ENCODE data around the gene TCF7L1. TPM values are rescaled to one million over a fixed set of nuclear protein-coding genes. Genes with fewer than 3 reads are reported as not detected.
"Not testable (repeated sequence)": the region's sequence is repeated elsewhere in the genome, so short reads cannot be mapped to it uniquely, and the experiment has no call there.

Gene TCF7L1
- polyA plus RNA-seq, 1 donor from 2014 or later: not detected

DNA sequence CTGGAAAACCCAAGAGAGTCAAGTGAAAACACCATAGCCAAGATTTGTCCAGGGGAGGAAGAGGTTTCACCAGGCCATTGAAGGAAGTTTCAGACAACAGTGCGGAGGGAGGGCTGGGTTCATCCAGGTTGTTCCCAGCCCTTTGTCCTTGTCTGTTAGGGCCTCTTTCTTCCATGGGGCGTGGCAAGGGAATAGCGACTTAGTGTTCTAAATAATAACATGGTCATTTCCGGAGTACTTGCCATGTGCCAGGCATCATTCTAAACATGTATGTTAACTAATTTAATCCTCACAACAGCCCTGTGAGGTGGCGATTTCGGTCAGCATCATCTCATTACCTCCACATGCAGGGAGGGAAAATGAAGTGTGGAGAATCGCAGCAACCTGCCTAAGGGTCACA is 77.3 kb downstream of the TCF7L1 start:
- H3K27ac ChIP-seq (ENCODE audit: low read length): no peak overlapping the region
- H3K27me3 ChIP-seq (ENCODE audit: insufficient read depth, low read depth, low read length): no peaks in the 10 kb centered on the region
- no peak overlapping the region for H3K4me2 ChIP-seq (ENCODE audit: low read length)
- H3K79me2 ChIP-seq (replicated peaks; ENCODE audit: insufficient read depth, low read length): no peaks in the 10 kb centered on the region
- H3K9ac ChIP-seq (ENCODE audit: low read length): no peak overlapping the region
- no peaks in the 10 kb centered on the region for H3K9me2 ChIP-seq (ENCODE audit: insufficient read depth, low read length)
- H3F3A ChIP-seq (ENCODE audit: insufficient read depth, low read length, poor library complexity, severe bottlenecking): no peaks in the 10 kb centered on the region
- no peak overlapping the region for H2AFZ ChIP-seq (ENCODE audit: low read depth, low read length)
- H3K9me3 ChIP-seq (ENCODE audit: low read length): no peaks in the 10 kb centered on the region
- no peaks in the 10 kb centered on the region for H3K36me3 ChIP-seq (ENCODE audit: insufficient read depth, low read length)
- TF ChIP-seq, protein P1, sequence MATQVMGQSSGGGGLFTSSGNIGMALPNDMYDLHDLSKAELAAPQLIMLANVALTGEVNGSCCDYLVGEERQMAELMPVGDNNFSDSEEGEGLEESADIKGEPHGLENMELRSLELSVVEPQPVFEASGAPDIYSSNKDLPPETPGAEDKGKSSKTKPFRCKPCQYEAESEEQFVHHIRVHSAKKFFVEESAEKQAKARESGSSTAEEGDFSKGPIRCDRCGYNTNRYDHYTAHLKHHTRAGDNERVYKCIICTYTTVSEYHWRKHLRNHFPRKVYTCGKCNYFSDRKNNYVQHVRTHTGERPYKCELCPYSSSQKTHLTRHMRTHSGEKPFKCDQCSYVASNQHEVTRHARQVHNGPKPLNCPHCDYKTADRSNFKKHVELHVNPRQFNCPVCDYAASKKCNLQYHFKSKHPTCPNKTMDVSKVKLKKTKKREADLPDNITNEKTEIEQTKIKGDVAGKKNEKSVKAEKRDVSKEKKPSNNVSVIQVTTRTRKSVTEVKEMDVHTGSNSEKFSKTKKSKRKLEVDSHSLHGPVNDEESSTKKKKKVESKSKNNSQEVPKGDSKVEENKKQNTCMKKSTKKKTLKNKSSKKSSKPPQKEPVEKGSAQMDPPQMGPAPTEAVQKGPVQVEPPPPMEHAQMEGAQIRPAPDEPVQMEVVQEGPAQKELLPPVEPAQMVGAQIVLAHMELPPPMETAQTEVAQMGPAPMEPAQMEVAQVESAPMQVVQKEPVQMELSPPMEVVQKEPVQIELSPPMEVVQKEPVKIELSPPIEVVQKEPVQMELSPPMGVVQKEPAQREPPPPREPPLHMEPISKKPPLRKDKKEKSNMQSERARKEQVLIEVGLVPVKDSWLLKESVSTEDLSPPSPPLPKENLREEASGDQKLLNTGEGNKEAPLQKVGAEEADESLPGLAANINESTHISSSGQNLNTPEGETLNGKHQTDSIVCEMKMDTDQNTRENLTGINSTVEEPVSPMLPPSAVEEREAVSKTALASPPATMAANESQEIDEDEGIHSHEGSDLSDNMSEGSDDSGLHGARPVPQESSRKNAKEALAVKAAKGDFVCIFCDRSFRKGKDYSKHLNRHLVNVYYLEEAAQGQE (IDR thresholded peaks at IDR 0.05; ENCODE audit: borderline replicate concordance): no peak
- TF ChIP-seq MXI1 (conservative IDR thresholded peaks at IDR 0.05; ENCODE audit: poor library complexity, severe bottlenecking) (no peak), RAD21 (conservative IDR thresholded peaks at IDR 0.05) (no peak), EP300 (conservative IDR thresholded peaks at IDR 0.05; ENCODE audit: poor library complexity, severe bottlenecking) (no peak), SMC3 (conservative IDR thresholded peaks at IDR 0.05; ENCODE audit: poor library complexity) (no peak), EZH2 (IDR thresholded peaks at IDR 0.05; ENCODE audit: borderline replicate concordance, insufficient read depth, low read length, poor library complexity, severe bottlenecking) (no peak), TAF1 (IDR thresholded peaks at IDR 0.05; ENCODE audit: low read depth) (no peak), POLR2AphosphoS5 (IDR thresholded peaks at IDR 0.05) (no peak)
- TF ChIP-seq, protein P2, sequence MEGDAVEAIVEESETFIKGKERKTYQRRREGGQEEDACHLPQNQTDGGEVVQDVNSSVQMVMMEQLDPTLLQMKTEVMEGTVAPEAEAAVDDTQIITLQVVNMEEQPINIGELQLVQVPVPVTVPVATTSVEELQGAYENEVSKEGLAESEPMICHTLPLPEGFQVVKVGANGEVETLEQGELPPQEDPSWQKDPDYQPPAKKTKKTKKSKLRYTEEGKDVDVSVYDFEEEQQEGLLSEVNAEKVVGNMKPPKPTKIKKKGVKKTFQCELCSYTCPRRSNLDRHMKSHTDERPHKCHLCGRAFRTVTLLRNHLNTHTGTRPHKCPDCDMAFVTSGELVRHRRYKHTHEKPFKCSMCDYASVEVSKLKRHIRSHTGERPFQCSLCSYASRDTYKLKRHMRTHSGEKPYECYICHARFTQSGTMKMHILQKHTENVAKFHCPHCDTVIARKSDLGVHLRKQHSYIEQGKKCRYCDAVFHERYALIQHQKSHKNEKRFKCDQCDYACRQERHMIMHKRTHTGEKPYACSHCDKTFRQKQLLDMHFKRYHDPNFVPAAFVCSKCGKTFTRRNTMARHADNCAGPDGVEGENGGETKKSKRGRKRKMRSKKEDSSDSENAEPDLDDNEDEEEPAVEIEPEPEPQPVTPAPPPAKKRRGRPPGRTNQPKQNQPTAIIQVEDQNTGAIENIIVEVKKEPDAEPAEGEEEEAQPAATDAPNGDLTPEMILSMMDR (IDR thresholded peaks at IDR 0.05; ENCODE audit: poor library complexity, severe bottlenecking): no peak
- H4K20me1 ChIP-seq (ENCODE audit: insufficient read depth): no peaks in the 10 kb centered on the region
- no peak overlapping the region for H3K4me3 ChIP-seq (ENCODE audit: low read length)

DNA sequence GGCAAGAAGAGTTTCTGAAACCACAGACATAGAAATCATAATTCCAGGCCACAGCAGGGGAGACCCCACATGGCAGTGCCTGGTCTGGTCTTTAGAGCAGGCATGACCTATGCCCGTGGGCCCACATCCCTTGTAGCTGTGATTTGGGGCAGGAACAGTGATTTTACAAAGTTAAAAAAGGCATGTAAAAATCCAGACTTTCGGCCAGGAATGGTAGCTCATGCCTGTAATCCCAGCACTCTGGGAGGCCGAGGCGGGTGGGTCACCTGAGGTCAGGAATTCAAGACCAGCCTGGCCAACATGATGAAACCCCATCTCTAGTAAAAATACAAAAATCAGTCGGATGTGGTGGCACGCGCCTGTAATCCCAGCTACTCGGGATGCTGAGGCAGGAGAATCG is 78.4 kb downstream of the TCF7L1 start:
- H3K36me3 ChIP-seq (ENCODE audit: insufficient read depth, low read length); H3K4me2 ChIP-seq (ENCODE audit: low read length); H3K9me2 ChIP-seq (ENCODE audit: insufficient read depth, low read length); H3K4me3 ChIP-seq (ENCODE audit: low read length); H3K9me3 ChIP-seq (ENCODE audit: low read length); H3F3A ChIP-seq (ENCODE audit: insufficient read depth, low read length, poor library complexity, severe bottlenecking); H3K79me2 ChIP-seq (replicated peaks; ENCODE audit: insufficient read depth, low read length); H2AFZ ChIP-seq (ENCODE audit: low read depth, low read length); H3K27me3 ChIP-seq (ENCODE audit: insufficient read depth, low read depth, low read length); H3K9ac ChIP-seq (ENCODE audit: low read length); H3K27ac ChIP-seq (ENCODE audit: low read length); H4K20me1 ChIP-seq (ENCODE audit: insufficient read depth): not testable (repeated sequence)

DNA sequence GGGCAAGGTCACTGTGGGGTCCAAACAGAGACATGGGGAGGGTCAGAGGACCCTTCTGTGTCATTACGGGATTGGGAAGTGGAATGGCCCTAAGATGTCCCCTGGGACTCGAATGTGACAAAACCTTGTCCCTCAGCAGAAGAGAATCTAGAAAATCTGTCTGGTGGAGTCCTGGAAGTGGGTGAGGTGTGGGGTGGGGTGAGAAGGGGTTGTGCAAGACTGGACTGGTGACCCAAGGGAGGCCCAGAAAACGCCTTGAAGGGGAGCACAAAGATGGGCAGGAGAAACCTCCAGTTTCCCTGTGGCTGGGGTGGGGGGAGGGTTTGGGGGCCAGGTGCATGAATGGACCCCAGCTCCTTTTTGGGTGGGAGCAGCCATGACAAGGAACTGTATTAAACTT is 79.6 kb downstream of the TCF7L1 start:
- Histone ChIP-seq H2AFZ (ENCODE audit: low read depth, low read length) (no peak overlapping the region), H3K9me2 (ENCODE audit: insufficient read depth, low read length) (no peaks in the 10 kb centered on the region), H3K27ac (ENCODE audit: low read length) (no peak overlapping the region), H3K27me3 (ENCODE audit: insufficient read depth, low read depth, low read length) (no peaks in the 10 kb centered on the region), H4K20me1 (ENCODE audit: insufficient read depth) (no peaks in the 10 kb centered on the region), H3K79me2 (replicated peaks; ENCODE audit: insufficient read depth, low read length) (no peaks in the 10 kb centered on the region), H3F3A (ENCODE audit: insufficient read depth, low read length, poor library complexity, severe bottlenecking) (no peaks in the 10 kb centered on the region), H3K9me3 (ENCODE audit: low read length) (no peaks in the 10 kb centered on the region), H3K4me2 (ENCODE audit: low read length) (no peak overlapping the region), H3K36me3 (ENCODE audit: insufficient read depth, low read length) (no peaks in the 10 kb centered on the region), H3K4me3 (ENCODE audit: low read length) (no peak overlapping the region), H3K9ac (ENCODE audit: low read length) (no peak overlapping the region)
- TF ChIP-seq POLR2AphosphoS5 (IDR thresholded peaks at IDR 0.05) (no peak), MXI1 (conservative IDR thresholded peaks at IDR 0.05; ENCODE audit: poor library complexity, severe bottlenecking) (no peak), TAF1 (IDR thresholded peaks at IDR 0.05; ENCODE audit: low read depth) (no peak), EZH2 (IDR thresholded peaks at IDR 0.05; ENCODE audit: borderline replicate concordance, insufficient read depth, low read length, poor library complexity, severe bottlenecking) (no peak), SMC3 (conservative IDR thresholded peaks at IDR 0.05; ENCODE audit: poor library complexity) (no peak), RAD21 (conservative IDR thresholded peaks at IDR 0.05) (no peak), EP300 (conservative IDR thresholded peaks at IDR 0.05; ENCODE audit: poor library complexity, severe bottlenecking) (no peak)
- TF ChIP-seq, protein P1 (IDR thresholded peaks at IDR 0.05; ENCODE audit: borderline replicate concordance): no peak
- TF ChIP-seq, protein P2 (IDR thresholded peaks at IDR 0.05; ENCODE audit: poor library complexity, severe bottlenecking): no peak
